MG63 (cell line): Measurements from ENCODE around the gene CSMD2. TPM values are rescaled to one million over a fixed set of nuclear protein-coding genes. Genes with fewer than 3 reads are reported as not detected.
A peak's percentile ranks its signal among the peaks of the same experiment; 100 is the strongest.

ENCODE experiments used
- DNase-seq: peaks from one replicate; pipeline ENCODE4 v3.0.0-alpha.2; 2020
- H3K27me3 ChIP-seq: fragments of 250-450 bp; sonication (Bioruptor Pico); 2 replicates; pipeline ENCODE4 v1.5.1; 2020; ENCODE audit warnings: mild to moderate bottlenecking, moderate library complexity
- H3K36me3 ChIP-seq: fragments of 250-450 bp; sonication (Bioruptor Pico); 2 replicates; pipeline ENCODE4 v1.5.1; 2020; ENCODE audit warnings: mild to moderate bottlenecking, moderate library complexity
- H3K4me3 ChIP-seq: fragments of 250-450 bp; sonication (Bioruptor Pico); 2 replicates; pipeline ENCODE4 v1.5.1; 2020; ENCODE audit warnings: mild to moderate bottlenecking, moderate library complexity
- H3K9me3 ChIP-seq: fragments of 250-450 bp; sonication (Bioruptor Pico); 2 replicates; pipeline ENCODE4 v1.5.1; 2020; ENCODE audit warnings: mild to moderate bottlenecking, moderate library complexity
- total RNA-seq: library from RNA; depleted of rRNA; stranded (reverse); fragments of >200 nt; shearing (Covaris generic); gene quantifications from 2 replicates; pipeline ENCODE4 v1.2.3, GENCODE V29; 2014; ENCODE audit warnings: low replicate concordance

Gene CSMD2
- total RNA-seq, 1 experiment from 2014 or later, result not detected

GRCh38 chr1:33897092-33897725 is 267.8 kb downstream of the CSMD2 start:
- no peak for DNase-seq

DNA sequence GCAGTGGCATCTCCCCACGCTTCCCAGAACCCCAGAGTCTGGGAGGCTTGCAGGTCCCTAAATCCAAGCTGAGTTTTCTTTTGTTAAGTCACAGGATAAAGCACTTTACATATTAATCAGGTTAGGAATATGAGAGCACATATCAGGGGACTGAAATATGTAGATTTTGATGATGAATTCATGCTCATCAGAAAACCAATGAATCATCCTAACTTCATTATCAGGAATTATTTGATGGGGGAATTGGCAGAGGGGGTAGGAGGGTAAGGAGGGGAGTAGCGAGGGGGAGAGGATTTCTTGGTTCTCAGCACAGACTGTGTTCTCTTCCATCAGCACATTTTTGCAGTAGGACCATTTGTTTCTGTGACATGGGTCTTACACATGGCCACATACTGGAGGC is 269.1 kb downstream of the CSMD2 start:
- H3K27me3 ChIP-seq, result no peaks in the 10 kb centered on the region
- no peak for DNase-seq
- H3K9me3 ChIP-seq, result no peaks in the 10 kb centered on the region
- H3K4me3 ChIP-seq, result no peak overlapping the region
- no peaks in the 10 kb centered on the region for H3K36me3 ChIP-seq

More at GRCh38 chr1:33897092-33897725, 267.8 kb downstream of the CSMD2 start:
- H3K36me3 ChIP-seq, result no peaks in the 10 kb centered on the region
- no peak overlapping the region for H3K4me3 ChIP-seq
- H3K9me3 ChIP-seq, result no peaks in the 10 kb centered on the region
- H3K27me3 ChIP-seq, result no peaks in the 10 kb centered on the region

- H3K36me3 ChIP-seq, result no peaks in the 10 kb centered on the region
- H3K9me3 ChIP-seq, result no peaks in the 10 kb centered on the region
- H3K4me3 ChIP-seq, result no peak overlapping the region
- DNase-seq, result no peak
- no peaks in the 10 kb centered on the region for H3K27me3 ChIP-seq
These were observed 269.6 kb downstream of the CSMD2 start for GRCh38 chr1:33895396-33895795.

- Histone ChIP-seq H3K4me3 (no peak overlapping the region), H3K9me3 (no peaks in the 10 kb centered on the region), H3K36me3 (no peaks in the 10 kb centered on the region), H3K27me3 (no peaks in the 10 kb centered on the region)
- DNase-seq, result peak; percentile 36
These were observed 271.7 kb downstream of the CSMD2 start for GRCh38 chr1:33893147-33893830.

- Histone ChIP-seq H3K36me3 (no peaks in the 10 kb centered on the region), H3K4me3 (no peak overlapping the region), H3K9me3 (no peaks in the 10 kb centered on the region), H3K27me3 (no peaks in the 10 kb centered on the region)
- no peak for DNase-seq
These were observed 278.5 kb downstream of the CSMD2 start for GRCh38 chr1:33886496-33886895.

DNA sequence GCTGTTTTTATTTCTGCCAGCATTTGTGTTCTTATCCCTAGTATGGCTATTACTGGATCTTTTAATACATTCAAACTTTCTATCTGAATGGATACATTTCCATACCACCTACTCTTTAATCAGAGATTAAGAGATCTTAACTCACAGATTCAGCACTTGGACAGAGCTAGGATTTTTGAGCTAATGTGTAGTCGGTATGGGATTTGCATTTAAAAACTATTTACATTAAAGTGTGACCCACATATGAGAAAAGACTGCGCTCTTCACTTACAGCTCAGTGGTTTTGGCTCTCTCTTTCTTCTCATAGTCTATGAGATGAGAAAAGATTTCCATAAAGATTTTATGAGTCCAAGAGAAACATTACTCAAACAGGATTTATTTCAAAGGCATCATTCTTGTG is 284.7 kb downstream of the CSMD2 start:
- no peaks in the 10 kb centered on the region for H3K27me3 ChIP-seq
- H3K36me3 ChIP-seq, result no peaks in the 10 kb centered on the region
- H3K9me3 ChIP-seq, result no peaks in the 10 kb centered on the region
- H3K4me3 ChIP-seq, result no peak overlapping the region
- peak; percentile 14 for DNase-seq

GRCh38 chr1:33878392-33878791 is 286.6 kb downstream of the CSMD2 start:
- H3K4me3 ChIP-seq, result no peak overlapping the region
- no peaks in the 10 kb centered on the region for H3K27me3 ChIP-seq
- H3K36me3 ChIP-seq, result no peaks in the 10 kb centered on the region
- no peak for DNase-seq
- no peaks in the 10 kb centered on the region for H3K9me3 ChIP-seq

DNA sequence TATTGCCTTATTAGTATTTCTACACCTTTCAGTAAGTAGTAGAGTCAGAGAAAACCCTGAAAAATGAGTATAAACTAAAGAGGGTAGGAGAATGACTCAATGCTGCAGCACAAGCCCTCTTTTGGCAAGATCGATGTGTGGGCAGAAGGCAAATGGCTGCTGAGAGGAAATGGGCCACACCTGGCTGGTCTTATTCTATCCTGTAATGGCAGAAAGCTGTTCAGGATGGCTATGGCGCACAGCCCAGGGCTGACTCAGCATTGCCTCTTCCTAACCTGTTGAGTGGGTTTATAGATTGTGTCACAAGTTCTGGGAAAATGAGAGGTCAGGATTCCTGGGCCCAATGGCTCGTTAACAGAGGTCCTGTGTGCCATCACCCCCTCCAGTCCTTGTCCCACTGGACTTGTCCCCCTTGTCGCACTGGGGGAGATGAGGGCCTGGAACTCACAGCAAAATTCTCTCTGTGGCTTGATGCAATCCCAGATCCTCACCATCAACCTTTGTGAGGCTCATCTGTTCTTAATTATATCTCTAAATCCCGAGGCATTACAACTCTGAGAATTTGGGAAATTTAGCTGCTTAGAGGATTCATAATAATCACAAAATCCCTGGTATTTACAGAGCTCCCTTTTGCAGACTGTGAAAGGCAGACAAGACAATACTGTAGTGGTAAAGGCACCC is 287.9 kb downstream of the CSMD2 start:
- peak; percentile 96 for DNase-seq
- no peaks in the 10 kb centered on the region for H3K27me3 ChIP-seq
- H3K36me3 ChIP-seq, result no peaks in the 10 kb centered on the region
- H3K4me3 ChIP-seq, result no peak overlapping the region
- no peaks in the 10 kb centered on the region for H3K9me3 ChIP-seq

DNA sequence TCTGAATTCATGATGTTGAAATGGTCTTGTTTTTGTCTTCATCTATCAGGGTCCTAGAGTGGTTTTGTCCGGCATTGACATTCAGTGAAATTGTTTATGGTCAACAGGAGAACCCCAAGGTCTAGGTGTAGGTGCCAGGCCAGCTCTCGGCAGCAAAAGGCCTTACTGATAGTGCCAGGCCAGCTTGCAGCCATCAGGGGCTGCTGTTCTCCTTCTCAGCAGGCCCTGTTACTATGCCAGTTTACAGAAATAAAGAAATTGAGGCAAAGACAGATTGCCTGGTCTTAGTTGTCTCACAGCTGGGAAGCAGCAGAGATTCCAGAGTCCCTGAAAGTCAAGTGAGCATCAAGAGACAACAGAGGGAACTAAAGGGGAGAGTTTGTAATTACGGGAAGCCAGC is 289.2 kb downstream of the CSMD2 start:
- H3K4me3 ChIP-seq, result no peak overlapping the region
- H3K36me3 ChIP-seq, result no peaks in the 10 kb centered on the region
- no peaks in the 10 kb centered on the region for H3K27me3 ChIP-seq
- no peaks in the 10 kb centered on the region for H3K9me3 ChIP-seq
- DNase-seq, result no peak

- DNase-seq, result no peak
- H3K9me3 ChIP-seq, result no peaks in the 10 kb centered on the region
- no peak overlapping the region for H3K4me3 ChIP-seq
- H3K27me3 ChIP-seq, result no peaks in the 10 kb centered on the region
- no peaks in the 10 kb centered on the region for H3K36me3 ChIP-seq
These were observed 290.4 kb downstream of the CSMD2 start for GRCh38 chr1:33874636-33875035.

DNA sequence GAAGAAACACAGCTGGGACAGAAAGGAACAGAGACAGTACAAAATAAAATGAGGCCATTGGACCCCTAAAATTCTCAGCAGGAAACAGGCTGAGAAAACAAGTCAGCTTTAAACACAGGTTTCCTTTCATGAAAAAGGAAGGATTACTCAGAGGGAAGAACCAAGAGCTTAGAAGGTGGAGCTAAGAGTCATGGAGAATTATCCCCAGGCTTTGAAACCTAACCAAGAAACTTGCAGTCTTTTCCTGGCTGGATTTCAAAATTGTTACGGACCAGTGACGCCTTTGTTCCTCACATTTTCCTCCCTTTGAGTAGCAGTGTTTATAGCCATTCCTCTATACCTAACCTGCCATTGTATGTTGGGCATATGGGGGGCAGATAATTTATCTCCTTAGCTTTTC is 292.3 kb downstream of the CSMD2 start:
- H3K27me3 ChIP-seq, result no peaks in the 10 kb centered on the region
- no peak overlapping the region for H3K4me3 ChIP-seq
- DNase-seq, result no peak
- no peaks in the 10 kb centered on the region for H3K36me3 ChIP-seq
- H3K9me3 ChIP-seq, result no peaks in the 10 kb centered on the region

DNA sequence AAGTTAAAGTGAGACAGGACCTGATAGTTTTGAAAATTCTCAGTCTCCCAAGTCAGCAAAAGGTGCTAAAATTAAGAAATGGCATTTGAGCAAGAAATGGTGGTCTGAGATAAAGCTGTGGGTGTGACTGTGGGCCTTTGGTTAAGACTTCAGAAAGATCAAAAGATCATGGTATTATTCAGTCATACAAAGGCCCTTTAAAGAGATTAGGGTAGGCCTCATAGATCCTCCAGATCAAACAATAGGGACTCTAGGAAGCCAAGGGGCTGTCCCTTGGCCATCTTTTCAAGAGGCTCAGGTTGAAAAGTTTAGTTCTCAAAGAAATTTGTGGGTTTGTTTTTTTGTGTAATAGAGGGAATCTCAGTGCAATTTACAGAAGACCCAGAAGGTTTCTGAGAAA is 292.8 kb downstream of the CSMD2 start:
- no peaks in the 10 kb centered on the region for H3K36me3 ChIP-seq
- no peak for DNase-seq
- no peaks in the 10 kb centered on the region for H3K9me3 ChIP-seq

GRCh38 chr1:33867684-33868083 is 297.3 kb downstream of the CSMD2 start:
- Histone ChIP-seq H3K36me3 (no peaks in the 10 kb centered on the region), H3K4me3 (no peak overlapping the region), H3K9me3 (no peaks in the 10 kb centered on the region), H3K27me3 (no peaks in the 10 kb centered on the region)
- DNase-seq, result no peak

More for the DNA sequence above, 292.8 kb downstream of the CSMD2 start:
- Histone ChIP-seq H3K4me3 (no peak overlapping the region), H3K27me3 (no peaks in the 10 kb centered on the region)

DNA sequence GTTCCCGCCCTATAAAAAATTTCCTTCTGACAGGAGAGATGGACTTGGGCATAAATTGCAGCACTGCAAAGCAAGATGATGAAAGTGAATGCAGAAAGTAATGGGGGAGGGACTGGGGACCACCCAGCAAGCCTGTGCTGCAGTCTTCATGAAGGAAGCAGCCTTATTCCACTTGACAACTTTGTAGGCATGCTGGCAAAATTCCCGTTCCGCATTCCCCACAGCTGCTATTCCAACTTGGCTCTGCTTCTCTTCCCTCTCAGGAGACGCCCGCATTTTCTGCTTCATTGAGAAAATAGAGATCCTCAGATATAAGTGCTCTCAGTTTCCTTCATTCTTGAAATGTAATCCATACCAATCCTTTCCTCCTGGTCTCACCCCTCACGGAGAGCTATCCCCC is 298.7 kb downstream of the CSMD2 start:
- no peaks in the 10 kb centered on the region for H3K27me3 ChIP-seq
- no peak for DNase-seq
- H3K36me3 ChIP-seq, result no peaks in the 10 kb centered on the region
- no peak overlapping the region for H3K4me3 ChIP-seq
- no peaks in the 10 kb centered on the region for H3K9me3 ChIP-seq

DNA sequence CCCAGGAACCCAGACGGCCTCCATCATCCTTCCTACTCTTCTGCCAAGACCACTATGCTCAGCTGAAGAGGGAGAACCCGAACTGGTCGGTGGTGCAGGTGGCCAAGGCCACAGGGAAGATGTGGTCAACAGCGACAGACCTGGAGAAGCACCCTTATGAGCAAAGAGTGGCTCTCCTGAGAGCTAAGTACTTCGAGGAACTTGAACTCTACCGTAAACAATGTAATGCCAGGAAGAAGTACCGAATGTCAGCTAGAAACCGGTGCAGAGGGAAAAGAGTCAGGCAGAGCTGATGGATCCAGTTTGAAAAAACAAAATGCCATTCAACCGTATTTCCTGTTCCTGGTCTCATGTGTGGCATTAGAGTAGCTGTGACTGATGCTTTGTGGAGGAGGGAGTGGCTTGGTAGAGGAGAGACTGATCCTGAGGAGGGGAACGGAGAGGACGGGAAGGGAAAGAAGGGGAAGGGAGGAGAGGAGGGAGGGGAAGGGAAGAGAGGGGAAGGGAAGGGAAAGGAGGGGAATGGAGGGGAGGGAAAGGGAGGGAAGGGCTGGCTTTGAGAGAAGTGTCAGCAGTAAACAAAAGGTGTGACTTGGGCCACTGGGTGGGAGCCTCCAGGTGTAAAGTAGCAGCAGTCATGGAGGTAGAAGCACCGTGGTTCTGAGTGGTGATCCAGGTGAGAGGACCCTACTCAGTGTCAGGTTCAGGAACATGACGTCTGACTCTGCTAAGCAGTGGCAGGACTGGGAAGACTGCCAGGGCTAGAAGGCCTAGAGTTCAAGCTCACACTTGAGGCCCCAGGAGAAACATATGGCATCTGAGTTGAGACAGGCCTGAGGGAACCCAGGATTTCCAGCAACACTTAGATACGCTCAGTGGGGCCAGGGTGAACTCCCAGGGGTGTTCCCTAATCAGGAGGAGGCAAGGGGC is 300.3 kb downstream of the CSMD2 start:
- H3K4me3 ChIP-seq, result no peak overlapping the region
- H3K36me3 ChIP-seq, result no peaks in the 10 kb centered on the region
- H3K27me3 ChIP-seq, result no peaks in the 10 kb centered on the region
- H3K9me3 ChIP-seq, result no peaks in the 10 kb centered on the region
- no peak for DNase-seq

GRCh38 chr1:33863779-33864178 is 301.3 kb downstream of the CSMD2 start, which contains the start of gene HMGB4:
Gene HMGB4 (plus strand): TSS chr1:33864079. CDS start chr1:33864192, 113 bp downstream.
- H3K4me3 ChIP-seq, result no peak within 1 kb of the TSS
- no peak for DNase-seq
- H3K36me3 ChIP-seq, result no peaks in the 10 kb centered on the region
- H3K9me3 ChIP-seq, result no peaks in the 10 kb centered on the region
- no peaks in the 10 kb centered on the region for H3K27me3 ChIP-seq

- no peak overlapping the region for H3K4me3 ChIP-seq
- no peaks in the 10 kb centered on the region for H3K27me3 ChIP-seq
- no peak for DNase-seq
- no peaks in the 10 kb centered on the region for H3K36me3 ChIP-seq
- no peaks in the 10 kb centered on the region for H3K9me3 ChIP-seq
These were observed 304.4 kb downstream of the CSMD2 start for GRCh38 chr1:33860671-33861070.
